HEK293T (cell line): ENCODE measurements around the gene MAD1L1.

Source experiments
- ARNT ChIP-seq: fragments of 450-650 bp; IDR thresholded peaks from 2 replicates; pipeline ENCODE4 v1.6.1; 2017; ENCODE audit warnings: mild to moderate bottlenecking
- BHLHE40 ChIP-seq: fragments of 450-650 bp; IDR thresholded peaks from 2 replicates; pipeline ENCODE4 v1.6.1; 2016; ENCODE audit warnings: mild to moderate bottlenecking, moderate library complexity, borderline replicate concordance
- ELF4 ChIP-seq: fragments of 450-650 bp; IDR thresholded peaks from 2 replicates; pipeline ENCODE4 v1.6.1; 2017; ENCODE audit warnings: antibody characterized with exemption
- FOXA1 ChIP-seq: fragments of 450-650 bp; IDR thresholded peaks from 2 replicates; pipeline ENCODE4 v1.6.1; 2016; ENCODE audit warnings: mild to moderate bottlenecking
- FOXK2 ChIP-seq: fragments of 450-650 bp; IDR thresholded peaks from 2 replicates; pipeline ENCODE4 v1.6.1; 2016; ENCODE audit warnings: mild to moderate bottlenecking
- FOXM1 ChIP-seq: fragments of 450-650 bp; IDR thresholded peaks from 2 replicates; pipeline ENCODE4 v1.6.1; 2017; ENCODE audit warnings: mild to moderate bottlenecking, borderline replicate concordance
- L3MBTL2 ChIP-seq: fragments of 450-650 bp; conservative IDR thresholded peaks from 2 replicates; pipeline ENCODE4 v1.6.1; 2016; ENCODE audit warnings: mild to moderate bottlenecking
- LEF1 ChIP-seq: fragments of 450-650 bp; IDR thresholded peaks from 2 replicates; pipeline ENCODE4 v1.6.1; 2017; ENCODE audit warnings: mild to moderate bottlenecking, borderline replicate concordance
- NFRKB ChIP-seq: fragments of 450-650 bp; IDR thresholded peaks from 2 replicates; pipeline ENCODE4 v1.6.1; 2016; ENCODE audit warnings: mild to moderate bottlenecking, moderate library complexity
- SP1 ChIP-seq: fragments of 450-650 bp; IDR thresholded peaks from 2 replicates; pipeline ENCODE4 v1.6.1; 2017
- SUZ12 ChIP-seq: fragments of 450-650 bp; IDR thresholded peaks from 2 replicates; pipeline ENCODE4 v1.6.1; 2016; ENCODE audit warnings: mild to moderate bottlenecking
- TARDBP ChIP-seq: fragments of 450-650 bp; IDR thresholded peaks from 2 replicates; pipeline ENCODE4 v1.6.1; 2016
- ZNF384 ChIP-seq: fragments of 450-650 bp; IDR thresholded peaks from 2 replicates; pipeline ENCODE4 v1.6.1; 2016
- TF ChIP-seq, protein P1 (sequence below): fragments of 450-650 bp; IDR thresholded peaks from 2 replicates; pipeline ENCODE4 v1.6.1; 2016

DNA sequence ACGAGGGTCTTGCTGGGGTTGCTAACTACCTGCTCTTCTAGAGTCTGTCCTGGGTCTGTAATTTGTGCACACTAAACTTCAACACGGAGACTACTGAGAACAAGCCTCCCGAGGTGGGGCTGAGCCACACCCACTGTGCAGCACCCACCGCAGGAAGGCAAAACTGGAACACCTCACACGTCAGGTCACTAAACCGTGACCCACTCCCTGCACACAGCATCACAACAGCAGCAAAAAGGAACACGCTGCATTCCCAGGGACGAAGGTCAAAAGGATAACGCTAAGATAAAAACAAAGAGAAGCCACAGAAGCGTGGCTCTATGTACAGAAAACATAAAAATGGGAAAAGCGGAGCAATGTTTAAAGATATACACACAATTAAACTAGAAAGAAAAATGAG lies 170.1 kb downstream of the MAD1L1 start:
- TF ChIP-seq TARDBP, result no peak
- TF ChIP-seq BHLHE40, result no peak
- TF ChIP-seq SP1, result no peak
- TF ChIP-seq FOXK2, result no peak
- TF ChIP-seq L3MBTL2, result no peak
- no peak for TF ChIP-seq LEF1
- no peak for TF ChIP-seq ZNF384
- no peak for TF ChIP-seq SUZ12
- no peak for TF ChIP-seq ELF4
- TF ChIP-seq, protein P1, sequence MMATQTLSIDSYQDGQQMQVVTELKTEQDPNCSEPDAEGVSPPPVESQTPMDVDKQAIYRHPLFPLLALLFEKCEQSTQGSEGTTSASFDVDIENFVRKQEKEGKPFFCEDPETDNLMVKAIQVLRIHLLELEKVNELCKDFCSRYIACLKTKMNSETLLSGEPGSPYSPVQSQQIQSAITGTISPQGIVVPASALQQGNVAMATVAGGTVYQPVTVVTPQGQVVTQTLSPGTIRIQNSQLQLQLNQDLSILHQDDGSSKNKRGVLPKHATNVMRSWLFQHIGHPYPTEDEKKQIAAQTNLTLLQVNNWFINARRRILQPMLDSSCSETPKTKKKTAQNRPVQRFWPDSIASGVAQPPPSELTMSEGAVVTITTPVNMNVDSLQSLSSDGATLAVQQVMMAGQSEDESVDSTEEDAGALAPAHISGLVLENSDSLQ, result no peak
- no peak for TF ChIP-seq FOXM1
- no peak for TF ChIP-seq FOXA1
- no peak for TF ChIP-seq ARNT
- TF ChIP-seq NFRKB, result no peak
